Measurements from ENCODE around the gene WNT7A.

The WNT7A gene

GRCh38 chr3:13776253-13777050, 103.4 kb downstream of the WNT7A start:
- DNase-seq (ENCODE audit: extremely low read depth in 1 of 2, low read depth in 1 of 2): no peak

GRCh38 chr3:13772885-13773745, 106.8 kb downstream of the WNT7A start:
- no peak for DNase-seq (ENCODE audit: extremely low read depth in 1 of 2, low read depth in 1 of 2)

- DNase-seq (ENCODE audit: extremely low read depth in 1 of 2, low read depth in 1 of 2): no peak
Measured at GRCh38 chr3:13772321-13772745, 107.5 kb downstream of the WNT7A start.

GRCh38 chr3:13771496-13771895, 108.4 kb downstream of the WNT7A start:
- no peak for DNase-seq (ENCODE audit: extremely low read depth in 1 of 2, low read depth in 1 of 2)

DNA sequence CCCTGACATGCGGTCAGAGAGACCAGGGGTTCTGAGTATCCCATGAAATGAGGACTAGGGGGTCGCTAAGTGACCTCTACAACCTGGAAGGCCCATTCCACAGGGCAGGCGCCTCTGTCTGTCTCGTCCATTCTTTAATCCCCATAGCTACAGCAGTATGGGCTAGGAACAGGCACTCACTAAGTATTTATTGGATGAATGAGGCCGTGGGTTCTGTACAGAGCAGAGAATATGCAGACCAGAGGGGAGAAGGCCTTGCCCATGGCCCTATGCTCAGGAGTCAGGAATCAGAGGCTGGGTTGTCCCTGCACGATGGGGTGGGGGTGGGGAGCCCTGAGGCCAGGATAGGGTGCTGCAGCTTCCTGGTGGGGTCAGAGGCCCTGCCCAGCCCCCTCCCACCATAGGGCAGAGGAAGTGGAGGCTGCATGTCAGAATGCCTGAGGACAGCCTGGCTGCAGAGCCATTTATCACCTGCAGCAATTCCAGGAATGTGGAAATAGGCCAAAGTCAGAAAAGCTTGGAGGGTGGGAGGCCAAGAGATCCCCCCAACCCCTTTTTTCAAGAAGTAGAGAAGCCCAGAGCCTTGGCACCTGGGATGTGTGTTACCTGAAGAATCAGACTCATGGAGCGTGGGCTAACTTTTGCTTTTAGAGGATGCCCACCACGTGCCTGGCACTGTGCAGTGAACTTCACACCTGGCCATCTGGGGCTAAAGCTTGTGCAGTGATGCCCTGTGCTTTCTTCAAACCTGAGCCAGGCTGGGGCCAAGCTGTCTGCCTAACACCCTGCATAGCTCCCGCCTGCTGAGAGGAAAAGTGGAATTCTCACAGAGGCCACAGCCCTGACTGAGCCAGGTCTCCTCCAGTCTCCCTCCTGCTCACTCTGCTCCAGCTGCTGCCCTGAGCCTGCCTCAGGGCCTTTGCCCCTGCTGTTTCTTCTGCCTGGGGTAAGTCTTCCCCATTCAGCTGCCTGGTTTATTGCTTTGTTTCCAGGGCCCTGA, 109.4 kb downstream of the WNT7A start:
- no peak for DNase-seq (ENCODE audit: extremely low read depth in 1 of 2, low read depth in 1 of 2)

- no peak for DNase-seq (ENCODE audit: extremely low read depth in 1 of 2, low read depth in 1 of 2)
Measured at GRCh38 chr3:13769422-13769821, 110.4 kb downstream of the WNT7A start.

GRCh38 chr3:13768453-13768852, 111.4 kb downstream of the WNT7A start:
- DNase-seq (ENCODE audit: extremely low read depth in 1 of 2, low read depth in 1 of 2): no peak

DNA sequence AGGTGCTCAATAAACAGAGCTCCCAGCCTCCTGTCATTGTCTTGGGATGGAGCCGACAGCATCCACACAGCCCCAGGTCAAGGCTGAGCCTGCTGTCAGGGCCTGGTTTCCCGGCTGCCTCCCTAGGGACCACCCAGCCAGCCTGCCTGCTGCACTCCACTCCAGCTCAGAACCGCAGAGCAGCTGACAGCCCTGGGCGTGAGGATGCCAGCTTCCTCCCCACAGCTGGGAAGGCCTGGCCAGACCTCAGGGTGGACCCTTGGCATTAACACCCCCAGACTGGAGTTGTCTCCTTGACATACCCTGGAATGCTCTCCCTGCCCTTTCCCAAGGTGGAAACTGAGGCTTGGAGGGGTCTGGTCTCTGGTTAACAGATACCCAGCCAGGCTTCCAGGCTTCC, 112.0 kb downstream of the WNT7A start:
- no peak for DNase-seq (ENCODE audit: extremely low read depth in 1 of 2, low read depth in 1 of 2)

GRCh38 chr3:13767030-13767429, 112.8 kb downstream of the WNT7A start:
- no peak for DNase-seq (ENCODE audit: extremely low read depth in 1 of 2, low read depth in 1 of 2)

Measured in activated CD8-positive, alpha-beta memory T cell treated with anti-CD3 and anti-CD28 coated beads for 1 hour (primary cell).